KMS-11 (cell line): ENCODE results near the gene NDUFB11.

Experiments
- H2AFZ ChIP-seq: fragments of 200-600 bp; sonication (generic); 2 replicates; pipeline ENCODE4 v1.6.1; 2016; ENCODE audit warnings: antibody characterized with exemption, mixed run types, low read depth
- H3K27ac ChIP-seq: fragments of 200-600 bp; sonication (generic); 2 replicates; pipeline ENCODE4 v1.6.1; 2016; ENCODE audit warnings: mild to moderate bottlenecking, mixed run types
- H3K27me3 ChIP-seq: fragments of 200-600 bp; sonication (generic); 2 replicates; pipeline ENCODE4 v1.6.1; 2017; ENCODE audit warnings: mild to moderate bottlenecking, low read depth, mixed run types, moderate library complexity; ENCODE audit not compliant: insufficient read depth
- H3K36me3 ChIP-seq: fragments of 200-600 bp; sonication (generic); 2 replicates; pipeline ENCODE4 v1.6.1; 2017; ENCODE audit warnings: mild to moderate bottlenecking, mixed run types; ENCODE audit not compliant: insufficient read depth
- H3K4me1 ChIP-seq: fragments of 200-600 bp; sonication (generic); 2 replicates; pipeline ENCODE4 v1.6.1; 2016; ENCODE audit warnings: mild to moderate bottlenecking, low read depth, mixed run types; ENCODE audit not compliant: poor library complexity, severe bottlenecking
- H3K4me2 ChIP-seq: fragments of 200-600 bp; sonication (generic); 2 replicates; pipeline ENCODE4 v1.7.0; 2016; ENCODE audit warnings: mild to moderate bottlenecking, mixed run types
- H3K4me3 ChIP-seq: fragments of 200-600 bp; sonication (generic); IDR thresholded peaks from 2 replicates; pipeline ENCODE4 v1.6.1; 2017; ENCODE audit warnings: low read depth, low read length, mixed read lengths; ENCODE audit not compliant: insufficient read depth
- H3K79me2 ChIP-seq: fragments of 200-600 bp; sonication (generic); 2 replicates; pipeline ENCODE4 v1.6.1; 2016; ENCODE audit warnings: low read depth, mixed run types; ENCODE audit not compliant: insufficient read depth
- H3K9ac ChIP-seq: fragments of 200-600 bp; sonication (generic); 2 replicates; pipeline ENCODE4 v1.6.1; 2016; ENCODE audit warnings: mild to moderate bottlenecking, mixed run types
- H4K20me1 ChIP-seq: fragments of 200-600 bp; sonication (generic); 2 replicates; pipeline ENCODE4 v1.6.1; 2016; ENCODE audit warnings: mild to moderate bottlenecking, mixed run types; ENCODE audit not compliant: insufficient read depth
- TF ChIP-seq, protein P1 (sequence below): fragments of 200-600 bp; sonication (generic); conservative IDR thresholded peaks from 2 replicates; pipeline ENCODE4 v1.6.1; 2017; ENCODE audit warnings: low read depth, mild to moderate bottlenecking, antibody characterized with exemption, low read length, moderate library complexity, mixed read lengths

The NDUFB11 gene

DNA sequence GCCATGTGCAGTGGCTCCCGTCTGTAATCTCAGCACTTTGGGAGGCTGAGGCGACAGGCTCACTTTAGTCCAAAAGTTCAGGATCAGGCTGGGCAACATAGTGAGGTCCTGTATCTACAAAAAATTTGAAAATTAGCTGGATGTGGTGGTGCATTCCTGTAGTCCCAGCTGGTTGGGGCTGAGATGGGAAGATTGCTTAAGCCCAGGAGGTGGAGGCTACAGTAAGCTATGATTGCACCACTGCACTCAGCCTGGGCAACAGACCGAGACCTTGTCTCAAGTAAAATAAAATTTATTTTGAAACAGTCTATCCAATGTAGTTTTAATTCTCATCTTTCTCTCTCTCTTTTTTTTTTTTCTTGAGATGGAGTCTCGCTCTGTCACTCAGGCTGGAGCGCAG is 21.6 kb upstream of the NDUFB11 start:
- no peak overlapping the region for H2AFZ ChIP-seq
- H3K27ac ChIP-seq = no peak overlapping the region
- TF ChIP-seq, protein P1, sequence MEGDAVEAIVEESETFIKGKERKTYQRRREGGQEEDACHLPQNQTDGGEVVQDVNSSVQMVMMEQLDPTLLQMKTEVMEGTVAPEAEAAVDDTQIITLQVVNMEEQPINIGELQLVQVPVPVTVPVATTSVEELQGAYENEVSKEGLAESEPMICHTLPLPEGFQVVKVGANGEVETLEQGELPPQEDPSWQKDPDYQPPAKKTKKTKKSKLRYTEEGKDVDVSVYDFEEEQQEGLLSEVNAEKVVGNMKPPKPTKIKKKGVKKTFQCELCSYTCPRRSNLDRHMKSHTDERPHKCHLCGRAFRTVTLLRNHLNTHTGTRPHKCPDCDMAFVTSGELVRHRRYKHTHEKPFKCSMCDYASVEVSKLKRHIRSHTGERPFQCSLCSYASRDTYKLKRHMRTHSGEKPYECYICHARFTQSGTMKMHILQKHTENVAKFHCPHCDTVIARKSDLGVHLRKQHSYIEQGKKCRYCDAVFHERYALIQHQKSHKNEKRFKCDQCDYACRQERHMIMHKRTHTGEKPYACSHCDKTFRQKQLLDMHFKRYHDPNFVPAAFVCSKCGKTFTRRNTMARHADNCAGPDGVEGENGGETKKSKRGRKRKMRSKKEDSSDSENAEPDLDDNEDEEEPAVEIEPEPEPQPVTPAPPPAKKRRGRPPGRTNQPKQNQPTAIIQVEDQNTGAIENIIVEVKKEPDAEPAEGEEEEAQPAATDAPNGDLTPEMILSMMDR = no peak
- H4K20me1 ChIP-seq = no peaks in the 10 kb centered on the region
- H3K4me3 ChIP-seq = no peak overlapping the region
- peaks cover 22% of the 10 kb centered on the region; the same call in 1 of the 2 replicates for H3K79me2 ChIP-seq
- H3K4me1 ChIP-seq = no peaks in the 10 kb centered on the region
- H3K27me3 ChIP-seq = no peaks in the 10 kb centered on the region
- H3K4me2 ChIP-seq = no peak overlapping the region
- H3K9ac ChIP-seq = no peak overlapping the region
- no peaks in the 10 kb centered on the region for H3K36me3 ChIP-seq

DNA sequence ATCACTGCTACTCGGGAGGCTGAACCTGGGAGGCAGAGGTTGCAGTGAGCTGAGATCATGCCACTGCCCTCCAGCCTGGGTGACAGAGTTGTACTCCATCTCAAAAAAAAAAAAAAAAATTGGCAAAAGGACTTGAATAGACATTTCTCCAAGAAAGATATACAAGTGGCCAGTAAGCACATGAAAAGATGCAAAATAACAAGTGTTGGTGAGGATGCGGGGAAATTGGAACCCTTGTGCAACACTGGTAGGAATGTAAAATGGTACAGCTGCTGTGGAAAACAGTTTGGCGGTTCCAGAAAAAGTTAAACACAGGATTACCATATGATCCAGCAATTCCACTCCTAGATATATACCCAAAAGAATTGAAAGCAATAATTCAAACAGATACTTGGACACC is 19.9 kb upstream of the NDUFB11 start:
- H3K27me3 ChIP-seq = no peaks in the 10 kb centered on the region
- TF ChIP-seq, protein P1 = no peak
- H3K4me2 ChIP-seq = no peak overlapping the region
- no peaks in the 10 kb centered on the region for H4K20me1 ChIP-seq
- no peak overlapping the region for H3K4me3 ChIP-seq
- H3K27ac ChIP-seq = no peak overlapping the region
- H3K4me1 ChIP-seq = no peaks in the 10 kb centered on the region
- peaks cover 22% of the 10 kb centered on the region; the same call in 1 of the 2 replicates for H3K79me2 ChIP-seq
- H2AFZ ChIP-seq = no peak overlapping the region
- no peak overlapping the region for H3K9ac ChIP-seq
- no peaks in the 10 kb centered on the region for H3K36me3 ChIP-seq

DNA sequence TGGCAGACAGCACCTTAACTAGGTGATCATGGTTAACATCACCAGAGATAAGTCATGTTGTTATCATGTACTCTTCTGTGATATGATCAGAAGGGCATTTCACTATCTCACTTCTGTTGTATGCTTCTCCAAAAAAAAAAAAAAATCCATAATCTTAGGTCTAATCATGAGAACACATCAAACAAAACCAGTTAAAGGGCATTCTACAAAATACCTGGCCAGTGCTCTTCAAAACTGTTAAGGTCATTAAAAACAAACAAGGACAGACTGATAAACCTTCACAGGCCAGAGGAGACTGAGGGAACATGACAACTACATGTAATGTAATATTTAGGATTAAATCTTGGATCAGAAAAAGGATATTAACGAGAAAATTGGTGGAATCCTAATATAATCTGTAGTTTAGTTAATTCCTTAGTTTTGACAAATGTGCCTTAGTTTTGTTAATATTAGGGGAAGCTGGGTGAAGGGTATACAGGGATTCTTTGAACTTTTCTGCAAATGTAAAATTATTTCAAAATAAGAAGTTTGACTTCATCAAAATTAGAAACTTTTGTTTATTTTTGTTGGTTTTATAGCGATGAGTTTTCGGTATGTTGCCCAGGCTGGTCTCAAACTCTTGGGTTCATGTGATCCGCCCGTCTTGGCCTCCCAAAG is 18.6 kb upstream of the NDUFB11 start:
- H3K9ac ChIP-seq = no peak overlapping the region
- no peak overlapping the region for H3K4me3 ChIP-seq
- H4K20me1 ChIP-seq = no peaks in the 10 kb centered on the region
- H3K27ac ChIP-seq = no peak overlapping the region
- H3K36me3 ChIP-seq = no peaks in the 10 kb centered on the region
- H3K79me2 ChIP-seq = peaks cover 20% of the 10 kb centered on the region; the same call in 1 of the 2 replicates
- TF ChIP-seq, protein P1 = no peak
- no peak overlapping the region for H3K4me2 ChIP-seq
- H3K4me1 ChIP-seq = no peaks in the 10 kb centered on the region
- no peaks in the 10 kb centered on the region for H3K27me3 ChIP-seq
- no peak overlapping the region for H2AFZ ChIP-seq

DNA sequence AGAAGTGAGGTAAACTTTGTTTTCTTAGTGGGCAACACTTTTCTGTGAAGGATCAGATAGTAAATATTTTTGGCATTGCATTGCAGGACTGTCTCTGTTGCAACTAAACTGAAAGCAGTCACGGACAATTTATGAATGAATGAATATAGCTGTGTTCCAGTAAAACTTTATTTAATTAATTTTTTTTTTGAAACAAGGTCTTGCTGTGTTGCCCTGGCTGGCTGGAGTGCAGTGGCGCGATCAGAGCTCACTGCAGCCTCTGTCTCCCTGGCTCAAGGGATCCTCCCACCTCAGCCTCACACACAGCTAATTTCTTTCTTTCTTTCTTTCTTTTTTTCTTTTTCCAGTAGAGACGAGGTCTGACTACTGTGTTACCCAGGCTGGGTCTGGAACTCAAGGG is 16.3 kb upstream of the NDUFB11 start:
- no peaks in the 10 kb centered on the region for H3K27me3 ChIP-seq
- TF ChIP-seq, protein P1 = no peak
- no peak overlapping the region for H3K9ac ChIP-seq
- no peak overlapping the region for H2AFZ ChIP-seq
- H3K4me2 ChIP-seq = no peak overlapping the region
- H3K79me2 ChIP-seq = peaks cover 14% of the 10 kb centered on the region; the same call in 1 of the 2 replicates
- no peak overlapping the region for H3K27ac ChIP-seq
- no peak overlapping the region for H3K4me3 ChIP-seq
- no peaks in the 10 kb centered on the region for H3K36me3 ChIP-seq
- H4K20me1 ChIP-seq = no peaks in the 10 kb centered on the region
- no peaks in the 10 kb centered on the region for H3K4me1 ChIP-seq
